B cell (primary cell): ENCODE data around the gene DDX54. TPM values are rescaled to one million over a fixed set of nuclear protein-coding genes. Genes with fewer than 3 reads are reported as not detected.

Source experiments
- ATAC-seq: fragments of 200-7000 bp; cut with Tn5 transposase; one replicate; pipeline ENCODE4 v1.10.0; 2021; ENCODE audit warnings: low read depth, mild to moderate bottlenecking, moderate number of reproducible peaks, moderate library complexity
- CTCF ChIA-PET: fragments of 350-600 bp; sonication (Branson Sonifier 250); formaldehyde crosslinking; loops from one replicate; lab custom pipeline; 2021; ENCODE audit warnings: antibody characterized with exemption, inconsistent platforms; lab: Charles Lee
- POLR2A ChIA-PET: fragments of 350-600 bp; sonication (Branson Sonifier 250); formaldehyde crosslinking; loops from one replicate; lab custom pipeline; 2021; ENCODE audit warnings: antibody characterized with exemption; lab: Charles Lee
- DNase-seq: peaks from one replicate; pipeline ENCODE4 v3.0.0; 2013
- H2AFZ ChIP-seq: 2 replicates; pipeline ENCODE4 v1.6.1; 2012; ENCODE audit warnings: mild to moderate bottlenecking, low read depth, low read length; ENCODE audit not compliant: insufficient read depth, poor library complexity, severe bottlenecking
- H3K27ac ChIP-seq, 2 donors: 1 replicate in 1 of 2; 2 replicates in 1 of 2; pipeline ENCODE4 v1.5.1; 2012 to 2013; ENCODE audit warnings: low read length in 2 of 2, mild to moderate bottlenecking in 2 of 2, moderate library complexity in 1 of 2
- H3K27me3 ChIP-seq, 4 experiments: fragments of 200-600 bp in 1 of 4; sonication (generic) in 1 of 4; replicated peaks in 1 of 4; 1 replicate in 2 of 4; 2 replicates in 2 of 4; pipeline versions ENCODE4 v1.6.1 to v1.7.0; 2013 to 2016; ENCODE audit warnings: low read length in 3 of 4, mild to moderate bottlenecking in 2 of 4, mixed read lengths in 1 of 4, moderate library complexity in 1 of 4; ENCODE audit not compliant: insufficient read depth in 4 of 4, control insufficient read depth in 3 of 4; ENCODE audit errors: control extremely low read depth in 1 of 4
- H3K36me3 ChIP-seq, 2 experiments: replicated peaks in 1 of 2; 1 replicate in 1 of 2; 2 replicates in 1 of 2; pipeline versions ENCODE4 v1.6.1 to v1.7.1; 2013; ENCODE audit warnings: low read length in 1 of 2; ENCODE audit not compliant: insufficient read depth in 2 of 2, control insufficient read depth in 1 of 2; ENCODE audit errors: control extremely low read depth in 1 of 2, extremely low read depth in 1 of 2
- H3K4me1 ChIP-seq, 2 donors: fragments of 200-600 bp in 1 of 2; sonication (generic) in 1 of 2; 1 replicate in 1 of 2; 2 replicates in 1 of 2; pipeline versions ENCODE4 v1.5.1 to v1.6.1; 2013 to 2017; ENCODE audit warnings: low read length in 2 of 2; ENCODE audit not compliant: control insufficient read depth in 2 of 2, insufficient read depth in 2 of 2
- H3K4me2 ChIP-seq: replicated peaks from 2 replicates; pipeline ENCODE3; 2012; ENCODE audit warnings: mild to moderate bottlenecking, low read depth, low read length; ENCODE audit not compliant: poor library complexity, severe bottlenecking
- H3K4me3 ChIP-seq, 5 experiments: fragments of 200-600 bp in 1 of 5; sonication (generic) in 1 of 5; 1 replicate in 3 of 5; 2 replicates in 2 of 5; pipeline versions ENCODE4 v1.5.1 to v1.7.0; 2011 to 2016; ENCODE audit warnings: low read length in 4 of 5, mild to moderate bottlenecking in 4 of 5, low read depth in 2 of 5, control low read depth in 1 of 5, moderate library complexity in 1 of 5; ENCODE audit not compliant: insufficient read depth in 1 of 5; ENCODE audit errors: control extremely low read depth in 1 of 5, extremely low read depth in 1 of 5
- H3K79me2 ChIP-seq: fragments of 200-600 bp; sonication (generic); one replicate; pipeline ENCODE4 v1.6.0; 2016; ENCODE audit warnings: low read length; ENCODE audit not compliant: control insufficient read depth, insufficient read depth
- H3K9ac ChIP-seq: fragments of 200-600 bp; sonication (generic); 2 replicates; pipeline ENCODE4 v1.6.1; 2017; ENCODE audit warnings: mild to moderate bottlenecking, low read length, moderate library complexity
- H3K9me3 ChIP-seq, 3 donors: one replicate each; pipeline versions ENCODE4 v1.6.1 to v1.7.1; 2013; ENCODE audit warnings: low read length in 2 of 3; ENCODE audit not compliant: control insufficient read depth in 2 of 3, insufficient read depth in 1 of 3; ENCODE audit errors: control extremely low read depth in 1 of 3
- H4K20me1 ChIP-seq: 2 replicates; pipeline ENCODE4 v1.6.0; 2012; ENCODE audit warnings: mild to moderate bottlenecking, low read length; ENCODE audit not compliant: insufficient read depth, control insufficient read depth, poor library complexity, severe bottlenecking
- H3K27ac Mint-ChIP-seq: one replicate; pipeline ENCODE4 v1.8.0; 2021; ENCODE audit warnings: mixed read lengths
- H3K27me3 Mint-ChIP-seq: one replicate; pipeline ENCODE4 v1.8.0; 2021; ENCODE audit warnings: mixed read lengths
- H3K4me1 Mint-ChIP-seq: one replicate; pipeline ENCODE4 v1.8.0; 2021; ENCODE audit warnings: mixed read lengths
- H3K4me3 Mint-ChIP-seq: one replicate; pipeline ENCODE4 v1.8.0; 2021; ENCODE audit warnings: mixed read lengths
- H3K9me3 Mint-ChIP-seq: one replicate; pipeline ENCODE4 v1.8.0; 2022; ENCODE audit warnings: mixed read lengths; ENCODE audit not compliant: insufficient read depth
- EZH2 ChIP-seq: IDR thresholded peaks from 2 replicates; pipeline ENCODE4 v1.6.1; 2012; ENCODE audit warnings: borderline replicate concordance, low read depth, mild to moderate bottlenecking, moderate library complexity, low read length; ENCODE audit not compliant: insufficient read depth, poor library complexity, severe bottlenecking
- WGBS: methylation state at CpG from one replicate; pipeline ENCODE4 v1.1.5; 2013; ENCODE audit warnings: missing lambda C conversion rate; ENCODE audit not compliant: insufficient coverage; 5-methylcytosine and 5-hydroxymethylcytosine counted together
- intact Hi-C: fragments of 100-400 bp; cut with micrococcal nuclease; formaldehyde crosslinking; loops from one replicate; pipeline ENCODE4 v1.10.0; 2022
- polyA plus RNA-seq: library from polyadenylated mRNA; depleted of rRNA; stranded (reverse); fragments of >200 nt; gene quantifications from 2 replicates; pipeline ENCODE4 v1.2.3, GENCODE V29; 2012
- total RNA-seq, 2 donors: library from RNA; stranded (reverse); fragments of 120-200 nt in 1 of 2; gene quantifications; 1 replicate in 1 of 2; 2 replicates in 1 of 2; pipeline versions ENCODE4 v1.2.3 to v1.2.4, GENCODE V29; 2013 to 2022
- TF ChIP-seq, protein P1 (sequence below): fragments of 200-600 bp; IDR thresholded peaks from one replicate; pipeline ENCODE4 v1.8.0; 2022; ENCODE audit warnings: antibody characterized with exemption, mild to moderate bottlenecking

DDX54 gene
- total and polyA plus RNA-seq, 2 donors (not counting 1 experiment from before 2014, with no cell fraction given), result 55.4 to 101 TPM

GRCh38 chr12:113164014-113164413, 21.3 kb downstream of the DDX54 start:
- ChIA-PET CTCF (interaction anchor here (4.9 kb wide), 1 partner anchor 10 kb away, joined by 28 read pairs; no protein-coding TSS in a partner anchor), POLR2A (no interaction called here)
- Histone ChIP-seq H3K36me3 (peaks cover 1 to 90% of the 10 kb centered on the region in 2 experiments), H3K27ac (no peak overlapping the region), H3K4me1 (no peaks in the 10 kb centered on the region), H2AFZ (no peak overlapping the region), H4K20me1 (peaks cover 56% of the 10 kb centered on the region), H3K4me3 (no peak overlapping the region), H3K4me2 (no peak overlapping the region), H3K9ac (no peak overlapping the region), H3K9me3 (no peaks in the 10 kb centered on the region), H3K79me2 (no peaks in the 10 kb centered on the region), H3K27me3 (no peaks in the 10 kb centered on the region)
- H3K4me1 Mint-ChIP-seq, result peaks cover 2% of the 10 kb centered on the region
- DNase-seq (no peak), ATAC-seq (no peak)
- no peak overlapping the region for H3K4me3 Mint-ChIP-seq
- 100% methylated on average over 12 of the region's 13 CpGs for WGBS
- no peak for TF ChIP-seq EZH2
- TF ChIP-seq, protein P1, sequence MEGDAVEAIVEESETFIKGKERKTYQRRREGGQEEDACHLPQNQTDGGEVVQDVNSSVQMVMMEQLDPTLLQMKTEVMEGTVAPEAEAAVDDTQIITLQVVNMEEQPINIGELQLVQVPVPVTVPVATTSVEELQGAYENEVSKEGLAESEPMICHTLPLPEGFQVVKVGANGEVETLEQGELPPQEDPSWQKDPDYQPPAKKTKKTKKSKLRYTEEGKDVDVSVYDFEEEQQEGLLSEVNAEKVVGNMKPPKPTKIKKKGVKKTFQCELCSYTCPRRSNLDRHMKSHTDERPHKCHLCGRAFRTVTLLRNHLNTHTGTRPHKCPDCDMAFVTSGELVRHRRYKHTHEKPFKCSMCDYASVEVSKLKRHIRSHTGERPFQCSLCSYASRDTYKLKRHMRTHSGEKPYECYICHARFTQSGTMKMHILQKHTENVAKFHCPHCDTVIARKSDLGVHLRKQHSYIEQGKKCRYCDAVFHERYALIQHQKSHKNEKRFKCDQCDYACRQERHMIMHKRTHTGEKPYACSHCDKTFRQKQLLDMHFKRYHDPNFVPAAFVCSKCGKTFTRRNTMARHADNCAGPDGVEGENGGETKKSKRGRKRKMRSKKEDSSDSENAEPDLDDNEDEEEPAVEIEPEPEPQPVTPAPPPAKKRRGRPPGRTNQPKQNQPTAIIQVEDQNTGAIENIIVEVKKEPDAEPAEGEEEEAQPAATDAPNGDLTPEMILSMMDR, result no peak
- no peaks in the 10 kb centered on the region for H3K27me3 Mint-ChIP-seq
- intact Hi-C loops, result no loop called here
- no peak overlapping the region for H3K27ac Mint-ChIP-seq
- H3K9me3 Mint-ChIP-seq, result no peaks in the 10 kb centered on the region

DNA sequence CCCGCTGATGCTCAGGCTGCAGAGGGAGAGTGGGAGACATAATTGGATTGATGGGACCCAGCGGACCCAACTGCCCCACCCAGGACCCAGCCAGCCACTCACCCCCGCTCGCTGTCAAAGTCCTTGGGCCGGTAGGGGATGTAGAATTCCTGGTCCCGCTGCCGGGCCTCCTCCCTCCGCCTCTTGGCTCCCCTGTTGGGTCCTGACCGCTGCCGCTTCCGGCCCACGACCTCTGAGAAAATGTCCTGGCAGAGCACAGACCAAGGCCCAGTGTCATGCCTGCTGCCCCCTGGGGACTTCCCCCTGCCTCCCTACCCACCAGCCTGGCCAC, 22.3 kb downstream of the DDX54 start:
- 99% methylated on average over 8 of the region's 12 CpGs for WGBS
- DNase-seq (no peak), ATAC-seq (no peak)
- Mint-ChIP-seq H3K27ac (no peak overlapping the region), H3K9me3 (no peaks in the 10 kb centered on the region), H3K4me1 (peaks cover 2% of the 10 kb centered on the region), H3K27me3 (no peaks in the 10 kb centered on the region), H3K4me3 (no peak overlapping the region)
- Histone ChIP-seq H3K79me2 (no peaks in the 10 kb centered on the region), H3K4me3 (no peak overlapping the region), H3K9me3 (no peaks in the 10 kb centered on the region), H3K4me2 (no peak overlapping the region), H3K36me3 (peaks cover 1 to 87% of the 10 kb centered on the region in 2 experiments), H4K20me1 (peaks cover 56% of the 10 kb centered on the region), H3K4me1 (no peaks in the 10 kb centered on the region), H3K27me3 (no peaks in the 10 kb centered on the region), H3K9ac (no peak overlapping the region), H3K27ac (no peak overlapping the region), H2AFZ (no peak overlapping the region)
- no peak for TF ChIP-seq EZH2
- TF ChIP-seq, protein P1, result no peak
- CTCF ChIA-PET, result interaction anchor here (4.9 kb wide), 1 partner anchor 11 kb away, joined by 28 read pairs; no protein-coding TSS in a partner anchor
- POLR2A ChIA-PET, result no interaction called here
- intact Hi-C loops, result no loop called here
